ENCODE measurements around the gene TRIM21.
"Not testable (repeated sequence)": the region's sequence is repeated elsewhere in the genome, so short reads cannot be mapped to it uniquely, and the experiment has no call there.

The TRIM21 gene

DNA sequence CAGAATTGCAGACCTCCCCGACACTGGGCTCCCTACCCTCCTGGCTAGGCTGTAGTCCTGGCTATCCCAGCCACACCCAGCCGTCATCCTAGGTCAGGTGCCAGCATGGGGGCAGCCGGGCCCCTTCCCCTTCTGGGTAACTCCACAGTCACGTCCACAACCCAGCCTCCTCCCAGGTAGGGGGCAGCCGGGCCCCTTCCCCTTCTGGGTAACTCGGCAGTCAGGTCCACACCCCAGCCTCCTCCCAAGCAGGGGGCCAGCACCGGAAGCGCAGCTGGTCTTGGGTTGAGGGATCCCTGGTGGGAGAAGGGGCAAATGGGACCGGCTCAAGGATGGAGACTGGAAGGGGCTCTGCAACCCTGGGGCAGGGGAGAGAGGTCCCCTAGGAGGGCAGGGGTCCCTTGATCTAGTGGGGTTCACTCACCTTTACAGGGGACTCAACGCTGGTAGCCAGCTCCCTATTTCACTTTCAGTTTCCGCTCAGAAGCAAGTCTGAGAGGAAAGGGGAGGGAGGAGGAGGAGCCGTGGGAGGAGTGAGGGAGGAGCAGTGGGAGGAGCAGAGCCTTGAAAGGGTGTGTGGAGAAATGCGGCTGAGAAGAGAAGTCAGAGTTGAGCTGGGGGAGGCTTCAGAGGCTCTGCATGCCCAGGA, at the start of gene TRIM21:
TRIM21 (minus strand) TSS at position 494 of the 649 bp plus-strand sequence. CDS start 3,293 bp downstream, outside the sequence.
- peak; percentile 94 for DNase-seq

DNA sequence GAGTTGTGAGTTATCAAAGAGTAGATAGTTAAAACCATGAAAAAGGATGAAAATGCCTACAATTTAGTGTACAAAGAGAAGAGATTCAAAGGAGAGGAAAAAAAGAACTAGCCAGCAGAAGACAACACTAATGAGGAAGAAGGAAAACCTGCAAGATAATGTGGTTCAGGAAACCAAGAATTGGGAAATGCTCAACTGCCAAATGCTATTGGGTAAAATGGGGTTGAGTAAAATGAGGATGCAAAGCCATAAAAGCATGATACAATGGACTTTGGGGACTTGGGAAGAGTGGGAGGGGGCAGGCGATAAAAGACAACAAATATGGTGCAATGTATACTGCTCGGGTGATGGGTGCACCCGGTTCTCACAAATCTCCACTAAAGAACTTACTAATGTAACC, 48.0 kb upstream of the TRIM21 start:
- DNase-seq: no peak

DNA sequence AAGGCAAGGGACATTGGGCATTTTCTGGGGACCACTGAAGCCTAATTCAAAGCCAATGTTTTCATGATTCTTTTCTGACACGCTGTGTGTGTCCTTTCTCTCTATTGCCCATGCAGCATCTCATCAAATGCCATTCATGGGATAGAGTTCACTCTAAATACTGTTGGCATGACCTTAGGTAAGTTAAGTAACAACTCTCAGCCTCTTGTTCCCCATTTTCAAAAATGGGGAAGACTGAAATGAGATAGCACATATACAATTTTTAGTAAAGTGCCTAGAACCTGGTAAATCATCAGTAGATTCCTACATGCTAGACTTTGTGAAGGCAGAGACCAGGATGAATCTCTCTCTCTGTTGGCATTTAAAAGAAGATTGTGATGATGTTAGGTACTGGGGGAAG, 42.9 kb upstream of the TRIM21 start:
- DNase-seq: no peak

DNA sequence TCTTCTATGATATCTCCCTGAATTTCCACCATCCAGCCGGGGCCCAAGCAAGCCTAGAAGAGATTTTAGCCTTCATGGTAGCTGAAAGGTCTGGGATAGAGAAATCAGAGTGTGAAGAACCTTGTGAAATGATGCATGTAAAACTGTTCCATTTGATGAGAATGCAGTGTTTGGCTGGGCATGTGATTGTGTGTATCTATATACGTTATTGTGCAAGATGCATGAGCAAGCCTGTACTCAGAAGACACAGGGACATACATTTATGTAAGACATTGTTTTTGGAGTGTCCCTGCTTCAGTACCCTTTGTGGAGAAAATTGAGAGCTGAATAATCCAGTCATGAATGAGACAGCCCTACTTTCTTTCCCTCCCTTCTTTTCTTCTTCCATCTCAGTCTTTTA, 40.4 kb upstream of the TRIM21 start:
- no peak for DNase-seq

DNA sequence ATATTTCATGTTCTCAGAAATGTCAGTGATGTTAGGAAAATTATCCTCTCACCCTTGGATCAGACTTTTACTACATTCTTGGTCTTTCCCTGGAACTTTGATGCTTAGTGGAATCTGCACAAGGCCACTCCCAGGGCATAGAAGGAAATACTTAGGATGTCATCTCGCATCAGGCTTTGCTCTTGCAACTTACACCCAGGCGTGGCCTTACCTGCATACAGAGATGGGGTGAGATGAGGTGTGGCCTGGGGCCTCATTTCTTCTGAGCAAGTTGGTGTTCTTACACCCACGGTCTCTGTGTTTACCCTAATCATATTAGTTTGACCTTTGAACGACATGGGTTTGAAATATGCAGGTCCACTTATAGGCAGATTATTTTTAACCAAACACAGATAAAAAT, 36.5 kb upstream of the TRIM21 start:
- no peak for DNase-seq

DNA sequence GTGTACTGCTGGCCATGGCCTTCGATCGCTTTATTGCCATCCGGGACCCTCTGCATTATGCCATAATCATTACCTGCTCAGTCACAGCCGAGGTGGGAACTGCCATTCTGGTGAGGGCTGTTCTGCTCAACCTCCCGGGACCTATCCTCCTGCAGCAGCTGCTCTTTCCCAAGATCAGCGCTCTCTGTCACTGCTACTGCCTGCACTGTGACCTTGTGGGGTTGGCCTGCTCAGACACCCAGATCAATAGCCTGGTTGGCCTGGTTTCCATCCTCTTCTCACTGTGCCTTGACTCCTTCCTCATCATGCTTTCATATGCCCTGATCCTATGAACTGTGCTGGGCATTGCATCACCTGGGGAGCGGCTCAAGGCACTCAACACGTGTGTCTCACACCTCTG, 24.9 kb upstream of the TRIM21 start:
- no peak for DNase-seq

DNA sequence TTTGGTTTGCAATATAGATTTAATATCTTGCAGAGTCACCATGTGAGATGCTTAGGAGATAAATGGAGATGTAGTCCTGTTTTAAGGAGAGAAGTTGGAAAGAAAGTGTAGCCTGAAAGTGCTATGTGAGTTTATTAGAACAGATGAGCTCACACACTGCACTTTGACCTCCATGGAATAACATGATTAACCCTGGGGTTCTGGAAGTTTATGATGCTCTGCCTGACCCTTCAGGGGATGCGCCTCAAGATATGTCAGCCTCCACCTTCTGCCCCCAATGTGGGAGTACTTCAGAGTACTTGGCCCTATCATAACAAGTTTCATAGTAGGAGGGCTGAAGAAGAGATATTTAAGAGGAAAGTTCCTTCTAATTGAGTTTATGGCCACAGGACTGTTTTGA, 23.3 kb upstream of the TRIM21 start:
- DNase-seq: no peak

DNA sequence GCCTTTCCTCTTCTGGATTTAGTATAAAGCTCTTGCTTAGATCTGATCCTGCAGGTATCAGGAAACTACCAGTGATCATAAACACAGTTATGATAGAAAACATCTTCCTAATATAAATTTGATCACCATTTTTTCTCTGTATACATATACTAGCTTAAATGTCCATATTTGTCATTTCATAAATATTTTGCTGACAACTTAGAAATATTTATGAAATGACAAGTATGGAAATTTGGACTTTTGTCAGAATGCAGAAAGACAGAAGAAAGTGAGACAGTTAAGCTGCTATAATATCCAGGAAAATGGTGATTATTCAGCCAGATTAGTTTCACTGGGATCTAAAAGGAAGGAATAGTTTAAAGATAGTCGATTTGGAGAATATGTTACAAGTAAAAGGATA, 22.8 kb upstream of the TRIM21 start:
- DNase-seq: no peak

DNA sequence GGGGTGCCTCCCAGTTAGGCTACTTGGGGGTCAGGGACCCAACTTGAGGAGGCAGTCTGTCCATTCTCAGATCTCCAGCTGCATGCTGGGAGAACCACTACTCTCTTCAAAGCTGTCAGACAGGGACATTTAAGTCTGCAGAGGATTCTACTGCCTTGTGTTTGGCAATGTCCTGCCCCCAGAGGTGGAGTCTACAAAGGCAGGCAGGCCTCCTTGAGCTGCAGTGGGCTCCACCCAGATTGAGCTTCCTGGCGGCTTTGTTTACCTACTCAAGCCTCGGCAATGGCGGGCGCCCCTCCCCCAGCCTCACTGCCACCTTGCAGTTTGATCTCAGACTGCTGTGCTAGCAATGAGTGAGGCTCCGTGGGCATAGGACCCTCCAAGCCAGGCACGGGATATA, 12.7 kb upstream of the TRIM21 start:
- not testable (repeated sequence) for DNase-seq

DNA sequence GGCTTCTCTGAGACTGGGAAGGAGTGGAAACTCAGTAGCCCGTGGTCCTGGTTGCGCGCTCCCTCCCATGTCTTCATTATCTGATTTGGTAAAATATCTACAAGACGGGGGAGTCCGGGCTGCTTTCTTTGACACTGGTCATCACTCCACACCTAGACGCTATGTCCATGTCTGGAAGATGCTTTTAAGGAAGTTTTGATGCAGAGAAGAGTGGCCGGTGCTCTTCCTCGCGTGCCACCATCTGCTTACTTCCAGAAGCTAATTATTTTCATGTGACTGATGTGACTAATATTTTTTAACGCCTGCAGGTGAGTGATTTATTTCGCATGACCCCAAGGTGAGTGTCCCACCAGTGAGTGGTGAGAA, 339 bp upstream of the TRIM21 start:
- DNase-seq: no peak

DNA sequence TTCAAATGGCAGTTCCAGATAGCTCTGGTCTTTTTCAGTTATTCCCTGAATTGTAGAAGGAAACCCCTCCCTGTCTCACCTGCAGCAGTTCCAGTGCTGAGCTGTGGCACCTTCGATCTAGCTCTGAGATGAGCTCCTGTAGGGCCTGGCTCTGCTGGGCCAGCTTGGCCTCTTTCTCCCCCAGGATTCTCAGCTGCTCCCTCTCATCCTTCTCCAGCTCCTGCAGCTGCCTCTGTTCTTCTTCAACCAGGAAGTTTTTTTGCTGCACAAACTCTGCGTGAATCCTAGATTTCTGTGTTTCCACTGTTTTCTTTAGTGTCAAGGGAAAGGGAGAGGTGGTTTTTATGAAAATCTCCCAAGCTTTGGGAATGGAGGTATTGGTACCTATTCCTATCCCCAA, 5.3 kb downstream of the TRIM21 start:
- DNase-seq: no peak

DNA sequence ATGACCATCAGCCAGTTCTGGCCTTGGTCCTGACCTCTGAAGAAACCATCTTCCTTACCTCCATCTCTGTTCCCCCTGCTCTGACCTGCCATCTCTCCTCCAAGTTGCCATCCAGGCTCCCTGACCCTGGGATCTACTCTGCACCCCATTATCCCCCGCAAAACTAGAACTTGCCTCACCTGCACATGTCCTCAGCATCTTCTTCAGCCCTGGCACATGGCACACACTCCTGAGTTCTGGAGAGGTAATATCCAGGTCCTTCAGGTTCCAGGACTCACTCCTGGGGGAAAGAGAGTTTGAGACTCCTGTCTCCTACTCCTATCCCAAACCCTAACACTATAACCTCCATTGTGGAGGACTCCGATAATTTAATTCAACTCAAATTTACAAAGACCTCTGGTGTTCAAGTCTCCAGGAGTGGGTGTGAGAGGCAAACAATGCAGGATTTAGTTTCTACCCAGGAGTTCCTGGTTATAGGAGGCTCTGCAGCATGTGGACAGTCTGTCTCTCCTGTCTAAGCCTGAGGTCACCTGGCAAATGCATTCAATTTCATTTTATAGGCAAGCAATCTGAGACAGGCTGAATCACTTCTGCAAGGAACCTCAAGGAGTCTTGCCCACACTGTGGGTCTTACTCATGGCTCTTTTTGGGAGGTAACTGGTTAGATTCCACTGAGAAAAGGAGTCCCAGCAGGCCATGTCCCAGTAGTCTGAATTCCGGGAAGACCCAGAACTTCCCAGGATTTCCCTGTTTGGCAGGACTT, 7.3 kb downstream of the TRIM21 start:
- DNase-seq: no peak

DNA sequence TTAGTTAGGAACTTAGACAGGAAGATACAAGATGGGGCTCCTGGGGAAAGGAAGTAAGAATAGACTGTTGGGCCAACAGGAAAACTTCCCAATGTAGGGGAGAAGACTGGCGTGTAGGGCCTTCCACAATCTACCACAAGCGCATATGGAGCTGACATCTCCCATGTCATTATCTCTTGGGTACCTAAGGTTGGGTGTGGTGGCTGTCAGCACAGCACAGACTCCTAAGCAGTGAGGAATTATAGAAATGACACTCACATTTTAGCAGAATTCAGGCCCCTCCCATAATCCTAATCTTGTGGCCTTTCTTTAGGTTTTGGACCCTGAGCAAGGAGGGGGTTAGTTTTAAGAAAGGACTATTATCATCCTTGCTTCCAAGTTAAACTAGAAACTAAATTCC, 11.6 kb downstream of the TRIM21 start:
- DNase-seq: no peak

DNA sequence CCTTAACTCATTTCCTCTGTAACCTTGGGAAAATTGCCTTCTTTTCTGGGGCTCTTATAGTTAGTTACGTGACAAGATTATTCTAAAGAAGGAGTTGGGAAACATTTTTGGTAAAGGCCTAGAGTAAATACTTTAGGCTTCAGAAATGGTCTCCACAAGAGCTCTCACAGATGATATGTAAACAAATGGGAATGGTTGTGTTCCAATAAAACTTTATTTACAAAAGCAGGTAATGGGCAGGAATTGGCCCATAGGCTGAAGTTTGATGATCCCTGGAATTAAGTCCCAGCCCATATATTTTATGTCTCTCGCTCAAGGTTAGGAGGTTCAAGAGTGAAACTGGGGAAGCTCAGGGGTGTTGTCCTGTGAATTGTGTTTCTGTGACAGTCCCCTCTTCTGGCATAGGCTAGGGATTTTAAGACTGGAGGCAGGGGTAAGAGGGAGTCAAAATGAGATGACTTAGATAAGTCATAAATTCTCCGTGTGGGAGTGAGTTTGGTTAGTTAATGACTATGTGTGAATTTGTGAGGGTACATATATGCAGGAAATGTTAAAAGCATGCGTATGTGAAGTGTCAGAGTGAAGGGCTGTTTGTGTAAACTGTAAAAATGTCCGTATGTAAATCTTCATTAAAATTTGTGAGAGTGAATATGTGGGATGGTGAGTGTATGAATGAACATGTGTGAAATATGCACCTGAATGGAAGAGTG, 17.9 kb downstream of the TRIM21 start:
- no peak for DNase-seq

DNA sequence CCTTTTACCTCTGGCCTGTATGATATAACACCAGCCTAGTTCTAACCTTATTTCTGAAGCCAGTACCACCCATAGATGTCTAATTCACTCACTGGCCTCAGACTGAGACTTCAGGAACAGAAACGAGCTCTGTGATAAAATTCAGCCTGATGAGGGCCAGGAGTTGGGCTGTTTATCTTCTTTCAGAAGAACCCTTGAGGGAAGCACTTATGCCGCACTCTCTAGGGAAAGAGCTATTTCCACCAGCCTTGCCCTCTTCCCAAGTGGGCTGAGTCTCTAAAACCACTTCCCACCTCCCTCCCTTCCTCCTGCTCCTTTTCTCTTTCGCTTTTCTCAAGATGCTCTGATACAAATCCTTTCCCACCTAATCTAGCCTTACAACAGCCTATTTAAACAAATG, 23.3 kb downstream of the TRIM21 start:
- no peak for DNase-seq

DNA sequence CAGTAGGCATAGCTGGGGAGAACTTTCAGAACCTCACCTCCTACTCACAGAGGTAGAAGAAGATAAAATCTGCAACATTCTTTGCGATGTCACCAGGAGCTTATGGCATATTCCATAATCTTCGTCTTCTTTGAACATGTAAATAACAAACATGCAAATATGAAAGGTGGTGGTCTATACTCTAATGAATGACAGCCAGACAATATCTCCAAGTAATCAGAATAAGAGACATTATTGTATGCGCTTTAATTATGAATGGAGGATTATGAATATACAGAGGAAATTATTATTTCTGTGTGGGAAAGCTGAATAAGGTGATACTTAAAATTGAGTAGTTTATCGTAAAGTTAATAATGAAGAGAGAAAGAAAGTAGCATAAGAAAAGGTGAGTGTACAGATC, 25.2 kb downstream of the TRIM21 start, which contains the start of gene OR52B4:
OR52B4 (minus strand) TSS at position 101 of the 400 bp plus-strand sequence; CDS start at position 10, 91 bp downstream.
- DNase-seq: no peak

DNA sequence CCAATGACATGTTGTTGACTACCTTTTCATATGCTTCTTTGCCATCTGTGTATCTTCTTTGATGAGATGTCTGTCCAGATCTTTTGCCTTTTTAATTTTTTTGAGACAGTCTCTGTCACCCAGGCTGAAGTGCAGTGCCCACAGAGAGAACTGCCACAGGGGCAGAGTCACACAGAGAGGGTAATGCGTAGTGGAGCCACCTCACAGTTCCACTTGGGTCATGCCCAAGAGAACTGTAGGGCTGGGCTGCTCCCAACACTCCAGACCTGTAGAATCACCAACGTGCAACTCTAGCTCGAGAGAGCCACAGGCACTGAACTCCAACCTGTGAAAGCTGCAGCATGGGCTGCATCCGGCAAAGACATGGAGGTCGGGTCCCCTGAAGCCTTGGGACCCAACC, 45.4 kb downstream of the TRIM21 start:
- not testable (repeated sequence) for DNase-seq

DNA sequence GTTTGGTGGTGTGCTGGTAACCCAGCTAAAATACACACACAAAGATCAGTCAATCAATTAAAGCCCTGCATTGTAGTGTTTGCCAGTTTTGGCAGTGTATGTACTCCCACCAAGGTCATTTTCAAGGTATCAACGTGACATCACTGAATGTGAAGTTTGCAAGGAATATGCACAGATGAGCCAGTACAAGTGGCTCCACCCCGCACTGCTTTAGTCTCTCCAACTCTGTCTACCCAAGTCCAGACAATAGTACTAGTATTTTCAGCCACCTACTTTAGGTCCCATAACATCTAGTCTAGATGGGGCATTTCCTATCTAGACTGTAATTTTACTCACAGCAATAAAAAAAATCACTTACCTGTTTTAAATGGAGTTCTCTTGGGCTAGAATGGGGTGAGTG, 48.1 kb downstream of the TRIM21 start:
- not testable (repeated sequence) for DNase-seq

Data from activated CD8-positive, alpha-beta memory T cell treated with anti-CD3 and anti-CD28 coated beads for 24 hours (primary cell).